Right lung (tissue), 5 donors: Measurements from ENCODE around the gene F3. TPM values are rescaled to one million over a fixed set of nuclear protein-coding genes. Genes with fewer than 3 reads are reported as not detected.

Source experiments
- DNase-seq, 2 donors: peaks; one replicate each; pipeline ENCODE4 v3.0.0-alpha.2; 2013
- polyA plus RNA-seq, 5 donors: library from polyadenylated mRNA; unstranded; fragments of 120-200 nt; gene quantifications; one replicate each; pipeline versions ENCODE4 v1.2.1 to v1.2.3, GENCODE V29; 2013; ENCODE audit warnings: inconsistent platforms in 1 of 5, low replicate concordance in 1 of 5; ENCODE audit not compliant: insufficient read length in 5 of 5, insufficient read depth in 1 of 5

Gene F3
- polyA plus RNA-seq, 5 donors: 4.2 to 8.5 (median 4.9) TPM

- no peak for DNase-seq
Observed at GRCh38 chr1:94553931-94554330, 12.4 kb upstream of the F3 start.

- DNase-seq: no peak
Observed at GRCh38 chr1:94553323-94553730, 11.8 kb upstream of the F3 start.

GRCh38 chr1:94552071-94552586 is 10.6 kb upstream of the F3 start:
- no peak for DNase-seq

- no peak for DNase-seq
Observed at GRCh38 chr1:94551449-94551848, 9.9 kb upstream of the F3 start.

- DNase-seq: no peak
Observed at GRCh38 chr1:94550800-94551241, 9.3 kb upstream of the F3 start.

- DNase-seq: no peak
Observed at GRCh38 chr1:94550396-94550795, 8.8 kb upstream of the F3 start.

GRCh38 chr1:94549706-94550105 is 8.1 kb upstream of the F3 start:
- no peak for DNase-seq

- DNase-seq: no peak
Observed at GRCh38 chr1:94544706-94545490, 3.3 kb upstream of the F3 start.

GRCh38 chr1:94543893-94544635 is 2.5 kb upstream of the F3 start:
- DNase-seq: no peak

GRCh38 chr1:94543001-94543400 is 1.4 kb upstream of the F3 start:
- no peak for DNase-seq

- DNase-seq: no peak
Observed at GRCh38 chr1:94542088-94542870, 720 bp upstream of the F3 start.

- DNase-seq: no peak
Observed at GRCh38 chr1:94540440-94541245, 916 bp downstream of the F3 start.

GRCh38 chr1:94539496-94539895 is 2.1 kb downstream of the F3 start:
- DNase-seq: no peak

GRCh38 chr1:94538243-94538827 is 3.2 kb downstream of the F3 start:
- no peak for DNase-seq

- no peak for DNase-seq
Observed at GRCh38 chr1:94537254-94537653, 4.3 kb downstream of the F3 start.

- no peak for DNase-seq
Observed at GRCh38 chr1:94535879-94536278, 5.7 kb downstream of the F3 start.

GRCh38 chr1:94535095-94535494 is 6.5 kb downstream of the F3 start:
- no peak for DNase-seq

- no peak for DNase-seq
Observed at GRCh38 chr1:94532077-94532476, 9.5 kb downstream of the F3 start.

GRCh38 chr1:94531664-94532063 is 9.9 kb downstream of the F3 start:
- no peak for DNase-seq

GRCh38 chr1:94530373-94530878 is 11.1 kb downstream of the F3 start:
- no peak for DNase-seq

GRCh38 chr1:94529416-94529815 is 12.1 kb downstream of the F3 start:
- DNase-seq: no peak
